Stimulated activated CD8-positive, alpha-beta memory T cell treated with anti-CD3 and anti-CD28 coated beads, Interleukin-4, amount 100 ng/mL, for 48 hours (primary cell): ENCODE measurements around the gene HOXB6.

ENCODE experiments used
- DNase-seq: peaks from one replicate; pipeline ENCODE4 v3.0.0-alpha.2; 2020

HOXB6 gene

GRCh38 chr17:48593840-48594537 lies 10.8 kb downstream of the HOXB6 start:
- peak; percentile 90 for DNase-seq

- DNase-seq: peak; percentile 50
These were observed 11.5 kb downstream of the HOXB6 start, which contains the start of gene HOXB5 for GRCh38 chr17:48593126-48593829. HOXB5 (minus strand) TSS chr17:48593779; CDS start chr17:48593682, 97 bp downstream.

- no peak for DNase-seq
These were observed 12.2 kb downstream of the HOXB6 start for GRCh38 chr17:48592577-48592976.

GRCh38 chr17:48592057-48592514 lies 12.7 kb downstream of the HOXB6 start:
- no peak for DNase-seq

GRCh38 chr17:48591255-48592056 lies 13.3 kb downstream of the HOXB6 start:
- no peak for DNase-seq

GRCh38 chr17:48590607-48591161 lies 14.1 kb downstream of the HOXB6 start:
- DNase-seq: no peak

GRCh38 chr17:48589831-48590606 lies 14.8 kb downstream of the HOXB6 start, which contains the start of gene HOXB3:
HOXB3 (minus strand) TSS chr17:48590241; CDS start chr17:48552474, 37,767 bp downstream.
- DNase-seq: no peak

- no peak for DNase-seq
These were observed 15.5 kb downstream of the HOXB6 start for GRCh38 chr17:48589060-48589830.

GRCh38 chr17:48588528-48588927 lies 16.3 kb downstream of the HOXB6 start:
- DNase-seq: no peak

- DNase-seq: no peak
These were observed 16.7 kb downstream of the HOXB6 start for GRCh38 chr17:48588074-48588415.

GRCh38 chr17:48587276-48588073 lies 17.3 kb downstream of the HOXB6 start:
- DNase-seq: no peak

GRCh38 chr17:48586355-48587258 lies 18.2 kb downstream of the HOXB6 start:
- DNase-seq: peak; percentile 56

- DNase-seq: no peak
These were observed 20.5 kb downstream of the HOXB6 start for GRCh38 chr17:48584223-48584741.

- no peak for DNase-seq
These were observed 21.0 kb downstream of the HOXB6 start for GRCh38 chr17:48583708-48584222.

GRCh38 chr17:48582750-48583069 lies 22.1 kb downstream of the HOXB6 start:
- DNase-seq: no peak

GRCh38 chr17:48579760-48580554 lies 24.8 kb downstream of the HOXB6 start:
- DNase-seq: no peak

GRCh38 chr17:48579471-48579759 lies 25.4 kb downstream of the HOXB6 start:
- DNase-seq: no peak
